ENCODE data around the gene KCNK17.
"Not testable (repeated sequence)": the region's sequence is repeated elsewhere in the genome, so short reads cannot be mapped to it uniquely, and the experiment has no call there.

The KCNK17 gene

GRCh38 chr6:39304951-39305350 is 9.3 kb downstream of the KCNK17 start:
- in situ Hi-C loops (cut with MboI; ENCODE audit: low sequenced_read_pairs) = loop anchor here (5.0 to 10.0 kb wide), 2 partner anchors 138 to 430 kb away; no protein-coding TSS in a partner anchor

- in situ Hi-C loops (cut with MboI; ENCODE audit: low sequenced_read_pairs) = loop anchor here (10.0 kb wide), 1 partner anchor 429 kb away; no protein-coding TSS in a partner anchor
Measured at GRCh38 chr6:39303425-39304153, 10.6 kb downstream of the KCNK17 start.

GRCh38 chr6:39302669-39303424 is 11.4 kb downstream of the KCNK17 start:
- in situ Hi-C loops (cut with MboI; ENCODE audit: low sequenced_read_pairs) = loop anchor here (10.0 kb wide), 1 partner anchor 428 kb away; no protein-coding TSS in a partner anchor

- in situ Hi-C loops (cut with MboI; ENCODE audit: low sequenced_read_pairs) = loop anchor here (10.0 kb wide), 1 partner anchor 427 kb away; no protein-coding TSS in a partner anchor
Measured at GRCh38 chr6:39302011-39302410, 12.2 kb downstream of the KCNK17 start.

- in situ Hi-C loops (cut with MboI; ENCODE audit: low sequenced_read_pairs) = loop anchor here (10.0 kb wide), 1 partner anchor 427 kb away; no protein-coding TSS in a partner anchor
Measured at GRCh38 chr6:39301606-39302005, 12.6 kb downstream of the KCNK17 start.

- in situ Hi-C loops (cut with MboI; ENCODE audit: low sequenced_read_pairs) = loop anchor here (10.0 kb wide), 1 partner anchor 426 kb away; no protein-coding TSS in a partner anchor
Measured at GRCh38 chr6:39300739-39301138, 13.5 kb downstream of the KCNK17 start.

GRCh38 chr6:39298061-39298460 is 16.2 kb downstream of the KCNK17 start:
- in situ Hi-C loops (cut with MboI; ENCODE audit: low sequenced_read_pairs) = no loop called here

- in situ Hi-C loops (cut with MboI; ENCODE audit: low sequenced_read_pairs) = no loop called here
Measured at GRCh38 chr6:39296745-39297640, 17.2 kb downstream of the KCNK17 start.

GRCh38 chr6:39295611-39296011 is 18.6 kb downstream of the KCNK17 start:
- in situ Hi-C loops (cut with MboI; ENCODE audit: low sequenced_read_pairs) = no loop called here

GRCh38 chr6:39294899-39295298 is 19.3 kb downstream of the KCNK17 start:
- in situ Hi-C loops (cut with MboI; ENCODE audit: low sequenced_read_pairs) = no loop called here

- in situ Hi-C loops (cut with MboI; ENCODE audit: low sequenced_read_pairs) = no loop called here
Measured at GRCh38 chr6:39294133-39294532, 20.1 kb downstream of the KCNK17 start.

GRCh38 chr6:39292637-39293036 is 21.6 kb downstream of the KCNK17 start:
- in situ Hi-C loops (cut with MboI; ENCODE audit: low sequenced_read_pairs) = no loop called here

GRCh38 chr6:39289490-39289889 is 24.7 kb downstream of the KCNK17 start:
- in situ Hi-C loops (cut with MboI; ENCODE audit: low sequenced_read_pairs) = no loop called here

- in situ Hi-C loops (cut with MboI; ENCODE audit: low sequenced_read_pairs) = no loop called here
Measured at GRCh38 chr6:39287601-39288000, 26.6 kb downstream of the KCNK17 start.

GRCh38 chr6:39286596-39286995 is 27.6 kb downstream of the KCNK17 start:
- in situ Hi-C loops (cut with MboI; ENCODE audit: low sequenced_read_pairs) = not testable (repeated sequence)

- in situ Hi-C loops (cut with MboI; ENCODE audit: low sequenced_read_pairs) = no loop called here
Measured at GRCh38 chr6:39282774-39283173, 31.4 kb downstream of the KCNK17 start.

- in situ Hi-C loops (cut with MboI; ENCODE audit: low sequenced_read_pairs) = no loop called here
Measured at GRCh38 chr6:39281312-39281980, 32.8 kb downstream of the KCNK17 start.

- in situ Hi-C loops (cut with MboI; ENCODE audit: low sequenced_read_pairs) = no loop called here
Measured at GRCh38 chr6:39280247-39280731, 33.9 kb downstream of the KCNK17 start.

- in situ Hi-C loops (cut with MboI; ENCODE audit: low sequenced_read_pairs) = no loop called here
Measured at GRCh38 chr6:39279539-39279938, 34.7 kb downstream of the KCNK17 start.

GRCh38 chr6:39276379-39276995 is 37.7 kb downstream of the KCNK17 start:
- in situ Hi-C loops (cut with MboI; ENCODE audit: low sequenced_read_pairs) = no loop called here
